ENCODE measurements around the gene CMKLR1. TPM values are rescaled to one million over a fixed set of nuclear protein-coding genes. Genes with fewer than 3 reads are reported as not detected.

Gene CMKLR1
- total RNA-seq, 1 donor = 0.54 TPM

DNA sequence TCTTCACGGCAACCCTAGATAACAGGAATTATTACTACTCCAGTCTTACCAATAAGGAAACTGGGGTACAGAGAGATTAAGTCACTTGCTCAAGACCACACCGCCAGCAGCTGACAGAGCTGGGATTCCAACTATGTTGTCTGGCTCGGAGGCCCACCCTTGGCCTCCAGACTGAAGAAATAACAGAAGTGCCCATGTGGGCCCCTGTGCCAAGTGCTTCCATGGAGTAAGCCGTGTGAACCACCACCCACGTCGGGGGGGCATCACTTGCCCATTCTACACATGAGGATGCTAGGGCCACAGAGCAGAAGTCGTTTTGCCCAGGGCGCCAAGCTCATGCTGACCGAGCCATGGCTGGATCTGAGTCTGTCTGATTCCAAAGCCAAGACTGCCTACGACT lies 926 bp upstream of the CMKLR1 start:
- TF ChIP-seq CTCF (IDR thresholded peaks at IDR 0.05; ENCODE audit: insufficient read depth, low read length) = no peak
- no peak overlapping the region for H3K4me3 ChIP-seq (ENCODE audit: low read depth, low read length)
- no peak for DNase-seq (ENCODE audit: low read depth)

GRCh38 chr12:108337235-108338223 lies 1.6 kb downstream of the CMKLR1 start:
- peak; percentile 42 for TF ChIP-seq CTCF (IDR thresholded peaks at IDR 0.05; ENCODE audit: insufficient read depth, low read length)
- DNase-seq (ENCODE audit: low read depth) = no peak
- H3K4me3 ChIP-seq (ENCODE audit: low read depth, low read length) = no peak overlapping the region

GRCh38 chr12:108335349-108336119 lies 3.6 kb downstream of the CMKLR1 start:
- DNase-seq (ENCODE audit: low read depth) = no peak
- TF ChIP-seq CTCF (IDR thresholded peaks at IDR 0.05; ENCODE audit: insufficient read depth, low read length) = no peak
- H3K4me3 ChIP-seq (ENCODE audit: low read depth, low read length) = no peak overlapping the region

- DNase-seq (ENCODE audit: low read depth) = no peak
- TF ChIP-seq CTCF (IDR thresholded peaks at IDR 0.05; ENCODE audit: insufficient read depth, low read length) = no peak
- H3K4me3 ChIP-seq (ENCODE audit: low read depth, low read length) = no peak overlapping the region
These were observed 5.0 kb downstream of the CMKLR1 start for GRCh38 chr12:108333898-108334699.

DNA sequence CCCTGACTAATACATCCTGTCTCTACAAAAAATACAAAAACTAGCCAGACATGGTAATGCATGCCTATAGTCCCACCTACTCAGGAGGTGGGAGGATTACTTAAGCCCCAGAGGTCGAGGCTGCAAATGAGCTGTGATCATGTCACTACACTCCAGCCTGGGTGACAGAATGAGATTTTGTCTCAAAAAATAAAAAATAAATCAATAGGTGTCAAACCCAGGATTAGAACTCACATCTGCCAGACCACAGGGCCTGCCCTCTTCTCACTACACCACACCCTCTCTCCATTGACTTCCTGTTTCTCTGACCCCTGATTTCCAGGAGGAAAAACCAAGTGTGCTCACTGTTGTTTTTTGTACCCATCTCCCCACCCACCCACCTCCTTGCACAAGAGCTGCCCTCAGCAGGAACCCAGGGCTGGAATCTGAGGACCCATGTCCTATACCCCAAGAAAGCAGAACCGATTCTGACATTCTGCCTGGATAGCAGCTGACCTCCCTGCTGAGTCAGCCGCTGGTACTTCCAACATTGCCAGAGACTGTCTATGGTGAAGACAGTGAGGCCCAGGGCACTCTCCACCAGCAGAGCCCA lies 6.2 kb downstream of the CMKLR1 start:
- no peak for TF ChIP-seq CTCF (IDR thresholded peaks at IDR 0.05; ENCODE audit: insufficient read depth, low read length)
- H3K4me3 ChIP-seq (ENCODE audit: low read depth, low read length) = no peak overlapping the region
- DNase-seq (ENCODE audit: low read depth) = no peak

GRCh38 chr12:108328420-108328819 lies 10.7 kb downstream of the CMKLR1 start:
- TF ChIP-seq CTCF (IDR thresholded peaks at IDR 0.05; ENCODE audit: insufficient read depth, low read length) = no peak
- no peak for DNase-seq (ENCODE audit: low read depth)
- no peak overlapping the region for H3K4me3 ChIP-seq (ENCODE audit: low read depth, low read length)
